ENCODE measurements around the gene EVPL.

The EVPL gene

GRCh38 chr17:76018801-76019200 lies 8.3 kb downstream of the EVPL start:
- no peak for DNase-seq

GRCh38 chr17:76018340-76018680 lies 8.8 kb downstream of the EVPL start:
- DNase-seq = no peak

GRCh38 chr17:76017481-76018339 lies 9.4 kb downstream of the EVPL start:
- DNase-seq = no peak

- DNase-seq = no peak
Observed at GRCh38 chr17:76014925-76015261, 12.2 kb downstream of the EVPL start.

- peak in 32 of 56 donors; percentile 6 to 64 (median 28) for DNase-seq
Observed at GRCh38 chr17:76014100-76014924, 12.8 kb downstream of the EVPL start.

- DNase-seq = no peak
Observed at GRCh38 chr17:76013377-76013932, 13.7 kb downstream of the EVPL start.

- DNase-seq = no peak
Observed at GRCh38 chr17:76011951-76012350, 15.2 kb downstream of the EVPL start.

- no peak for DNase-seq
Observed at GRCh38 chr17:76009969-76010661, 17.0 kb downstream of the EVPL start.

- DNase-seq = no peak
Observed at GRCh38 chr17:76009447-76009846, 17.7 kb downstream of the EVPL start.

GRCh38 chr17:76008630-76009425 lies 18.3 kb downstream of the EVPL start:
- DNase-seq = no peak

GRCh38 chr17:76008208-76008607 lies 18.9 kb downstream of the EVPL start:
- DNase-seq = no peak

- no peak for DNase-seq
Observed at GRCh38 chr17:76007850-76008165, 19.3 kb downstream of the EVPL start.

GRCh38 chr17:76007131-76007849 lies 19.8 kb downstream of the EVPL start:
- no peak for DNase-seq

- peak in 44 of 56 donors; percentile 4 to 80 (median 44) for DNase-seq
Observed at GRCh38 chr17:76005263-76006149, 21.6 kb downstream of the EVPL start.

- DNase-seq = no peak
Observed at GRCh38 chr17:76004750-76005262, 22.3 kb downstream of the EVPL start.

GRCh38 chr17:76003915-76004314 lies 23.2 kb downstream of the EVPL start:
- DNase-seq = no peak

- no peak for DNase-seq
Observed at GRCh38 chr17:76002100-76002499, 25.0 kb downstream of the EVPL start.

- peak in 1 of 56 donors; percentile 36 for DNase-seq
Observed at GRCh38 chr17:76000755-76001521, 26.2 kb downstream of the EVPL start, which contains the start of gene CDK3. Gene CDK3 (plus strand): TSS chr17:76000855. CDS start chr17:76001426, 571 bp downstream.
